Stimulated activated naive B cell treated with anti-CD40 and anti-IgM and Interleukin-4, amounts not matched to agents 10 μg/mL and 1 μg/mL and 100 μg/mL, for 72 hours (primary cell): ENCODE results near the gene MFAP2.

Experiments used
- ATAC-seq, 2 donors: fragments of 150-1000 bp; cut with Tn5 transposase; replicated peaks; 2 replicates each; pipeline ENCODE4 v1.10.0; 2021; ENCODE audit warnings: moderate library complexity in 1 of 2
- DNase-seq: peaks from one replicate; pipeline ENCODE4 v3.0.0; 2021
- H3K27ac Mint-ChIP-seq: one replicate; pipeline ENCODE4 v1.8.0; 2022; ENCODE audit warnings: mild to moderate bottlenecking, mixed read lengths
- H3K27me3 Mint-ChIP-seq, 2 donors: one replicate each; pipeline ENCODE4 v1.8.0; 2022; ENCODE audit warnings: mixed read lengths in 2 of 2
- H3K36me3 Mint-ChIP-seq, 2 donors: one replicate each; pipeline ENCODE4 v1.8.0; 2022; ENCODE audit warnings: mixed read lengths in 2 of 2, mild to moderate bottlenecking in 1 of 2
- H3K4me1 Mint-ChIP-seq, 2 donors: one replicate each; pipeline ENCODE4 v1.8.0; 2022; ENCODE audit warnings: mixed read lengths in 2 of 2, mild to moderate bottlenecking in 1 of 2
- H3K4me3 Mint-ChIP-seq, 2 donors: one replicate each; pipeline ENCODE4 v1.8.0; 2022; ENCODE audit warnings: mild to moderate bottlenecking in 2 of 2, mixed read lengths in 2 of 2, moderate library complexity in 1 of 2
- H3K9me3 Mint-ChIP-seq, 2 donors: one replicate each; pipeline ENCODE4 v1.8.0; 2022; ENCODE audit warnings: mixed read lengths in 2 of 2, mild to moderate bottlenecking in 1 of 2

Gene MFAP2

DNA sequence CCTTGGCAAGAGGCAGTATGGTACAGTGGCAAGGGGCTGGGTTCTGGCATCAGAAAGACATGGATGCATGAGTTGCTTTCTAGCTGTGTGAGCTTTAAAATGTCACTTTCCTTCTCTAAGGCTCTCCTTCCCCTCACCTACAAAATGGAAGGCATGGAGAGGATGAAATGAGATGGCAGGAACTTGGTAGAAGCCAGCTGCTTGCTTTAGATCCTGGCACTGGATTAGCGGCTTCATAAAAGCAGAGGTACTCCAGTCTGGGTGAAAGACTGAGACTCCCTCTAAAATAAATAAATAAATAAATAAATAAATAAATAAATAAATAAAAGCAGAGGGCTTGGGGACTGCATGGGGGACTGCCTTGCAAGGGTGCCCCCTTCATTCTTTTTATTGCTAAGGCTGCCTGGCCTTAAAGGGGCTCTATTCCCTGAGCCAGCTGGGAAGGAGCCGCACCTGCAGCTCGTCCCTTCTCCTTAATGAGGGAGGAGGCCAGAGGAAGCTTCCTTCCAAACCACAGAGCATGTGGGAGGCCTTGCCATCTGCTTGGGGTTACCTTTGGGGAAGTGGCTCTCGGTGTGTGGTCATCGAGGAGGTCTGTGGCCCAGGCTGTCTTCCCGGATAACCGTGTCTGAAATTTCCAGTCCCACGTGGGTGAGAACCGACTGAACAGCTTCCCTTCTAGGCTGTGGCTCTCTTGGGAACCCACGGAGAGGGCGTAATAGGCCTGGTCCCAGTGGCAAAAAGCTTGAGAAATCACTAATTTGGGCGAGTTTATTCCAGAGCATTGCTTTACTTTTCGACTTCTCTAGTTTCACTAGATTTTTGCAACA is 33.3 kb upstream of the MFAP2 start:
- Mint-ChIP-seq H3K36me3 (peaks cover 2 to 14% of the 10 kb centered on the region in 2 donors), H3K9me3 (no peaks in the 10 kb centered on the region), H3K27ac (no peak overlapping the region), H3K4me3 (no peak overlapping the region), H3K27me3 (peaks cover 0 to 4% of the 10 kb centered on the region in 2 donors), H3K4me1 (peaks cover 26 to 31% of the 10 kb centered on the region in 2 donors)
- no peak for DNase-seq
- peak in 1 of 2 donors; percentile 23 for ATAC-seq

DNA sequence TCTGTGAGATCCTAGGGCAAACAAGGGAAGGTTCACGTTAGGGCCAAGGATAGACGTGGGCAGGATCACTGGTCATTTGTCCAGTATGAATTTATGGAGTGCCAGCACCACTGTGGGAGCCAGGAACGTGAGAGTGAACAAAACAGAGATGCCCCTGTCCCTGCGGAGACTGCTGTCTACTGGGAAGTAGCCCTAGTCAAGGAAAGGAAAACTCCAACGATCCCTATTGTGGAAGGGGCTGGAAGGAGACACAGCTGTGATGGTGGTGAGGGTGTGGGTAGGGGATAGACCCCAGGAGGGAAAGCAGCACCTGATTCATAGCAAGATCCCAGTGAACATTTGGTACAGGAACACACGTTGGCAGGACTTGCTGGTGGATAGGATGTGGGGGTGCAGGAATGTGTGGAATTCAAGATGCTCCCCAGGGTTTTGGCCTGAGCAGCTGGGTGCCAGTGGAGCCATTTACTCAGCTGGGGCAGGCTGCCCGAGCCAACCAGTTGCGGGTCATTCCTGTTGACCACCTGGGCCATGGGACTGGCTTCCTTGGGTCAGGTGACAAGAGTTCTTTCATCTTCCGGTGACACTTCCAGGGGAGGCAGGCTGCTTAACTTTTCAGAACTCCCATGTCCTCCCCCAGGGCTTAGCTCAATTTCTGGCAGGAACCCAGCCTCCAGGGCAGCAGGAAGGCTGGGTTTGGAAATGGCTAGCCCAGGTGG is 32.5 kb upstream of the MFAP2 start:
- Mint-ChIP-seq H3K4me1 (peaks cover 26 to 30% of the 10 kb centered on the region in 2 donors), H3K36me3 (peaks cover 2 to 9% of the 10 kb centered on the region in 2 donors), H3K27ac (no peak overlapping the region), H3K4me3 (peak overlapping the region in 1 of 2 donors; percentile 6), H3K27me3 (peaks cover 0 to 4% of the 10 kb centered on the region in 2 donors), H3K9me3 (no peaks in the 10 kb centered on the region)
- DNase-seq (no peak), ATAC-seq (no peak)

DNA sequence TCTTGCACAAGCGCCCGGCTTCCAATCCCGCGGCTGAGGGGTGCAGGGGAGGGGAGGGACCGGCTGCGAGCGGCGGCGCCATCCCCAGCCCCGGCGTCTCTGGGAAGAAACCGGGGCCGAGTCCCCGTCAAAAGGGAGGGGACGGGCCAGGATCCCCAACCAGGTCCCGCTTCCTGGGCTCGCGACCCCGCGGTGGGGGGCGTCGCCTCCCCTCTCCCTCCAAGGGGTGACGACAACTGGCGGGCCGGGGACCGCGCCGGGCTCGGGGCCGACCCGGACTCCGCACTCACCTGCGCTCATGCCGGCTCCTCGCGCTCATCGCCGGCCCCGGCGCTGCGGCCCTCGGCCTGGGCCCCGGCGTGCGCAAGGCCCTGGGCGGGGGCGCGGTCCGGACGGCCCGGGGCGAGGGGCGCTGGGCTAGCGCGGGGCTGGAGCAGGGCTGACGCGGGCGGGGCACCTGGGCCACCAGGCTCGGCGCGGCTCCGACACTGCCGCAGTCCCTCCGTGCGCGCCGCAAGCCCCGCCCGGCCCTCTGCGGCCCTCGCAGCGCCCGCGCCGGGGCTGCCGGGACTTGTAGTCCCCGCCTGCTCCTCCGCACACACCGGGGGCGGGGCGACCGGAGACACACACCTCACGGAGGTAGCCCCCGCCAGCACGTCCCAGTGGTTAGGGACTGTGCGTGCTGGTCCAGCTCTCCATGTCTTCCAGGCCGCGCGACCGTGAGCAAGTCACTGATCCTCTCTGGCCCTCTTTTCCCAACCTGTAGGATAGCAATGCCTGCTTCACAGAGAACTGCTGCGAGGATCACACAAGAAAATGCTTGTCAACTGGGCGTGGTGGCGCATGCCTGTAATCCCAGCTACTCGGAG is 31.3 kb upstream of the MFAP2 start, which contains the start of gene ATP13A2:
Gene ATP13A2, minus strand, starts transcription at position 490 of the 869 bp plus-strand sequence. Its CDS starts 190 bp downstream, at position 300.
- Mint-ChIP-seq H3K9me3 (no peaks in the 10 kb centered on the region), H3K27me3 (peaks cover 0 to 4% of the 10 kb centered on the region in 2 donors), H3K4me3 (peak within 1 kb of the TSS; percentile 82 to 83), H3K4me1 (peaks cover 26 to 30% of the 10 kb centered on the region in 2 donors), H3K36me3 (peaks cover 0 to 4% of the 10 kb centered on the region in 2 donors), H3K27ac (peak within 1 kb of the TSS; percentile 25)
- ATAC-seq (peak; percentile 95 to 98), DNase-seq (peak; percentile 79)

DNA sequence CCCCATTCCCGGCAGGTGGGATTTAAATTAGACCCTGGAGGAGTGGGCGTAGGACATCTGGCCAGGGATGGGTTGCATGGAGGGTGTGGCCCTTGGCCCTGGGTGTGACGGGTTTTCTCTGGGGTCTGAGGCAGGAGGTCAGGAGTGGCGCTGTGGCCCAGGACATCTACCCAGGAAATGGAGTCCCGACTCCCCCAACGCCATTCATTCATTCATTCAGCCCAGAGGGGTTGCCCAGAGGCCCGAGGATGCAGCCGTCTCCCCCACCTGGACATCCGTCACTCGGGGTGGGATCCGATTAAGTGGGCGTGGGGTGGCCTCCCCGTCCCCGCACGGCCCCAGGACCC is 30.6 kb upstream of the MFAP2 start:
- H3K9me3 Mint-ChIP-seq = no peaks in the 10 kb centered on the region
- DNase-seq (no peak), ATAC-seq (no peak)
- H3K27ac Mint-ChIP-seq = peak overlapping the region; percentile 9
- peaks cover 0 to 4% of the 10 kb centered on the region in 2 donors for H3K27me3 Mint-ChIP-seq
- H3K36me3 Mint-ChIP-seq = no peaks in the 10 kb centered on the region
- peaks cover 26 to 30% of the 10 kb centered on the region in 2 donors for H3K4me1 Mint-ChIP-seq
- H3K4me3 Mint-ChIP-seq = peak overlapping the region; percentile 82

DNA sequence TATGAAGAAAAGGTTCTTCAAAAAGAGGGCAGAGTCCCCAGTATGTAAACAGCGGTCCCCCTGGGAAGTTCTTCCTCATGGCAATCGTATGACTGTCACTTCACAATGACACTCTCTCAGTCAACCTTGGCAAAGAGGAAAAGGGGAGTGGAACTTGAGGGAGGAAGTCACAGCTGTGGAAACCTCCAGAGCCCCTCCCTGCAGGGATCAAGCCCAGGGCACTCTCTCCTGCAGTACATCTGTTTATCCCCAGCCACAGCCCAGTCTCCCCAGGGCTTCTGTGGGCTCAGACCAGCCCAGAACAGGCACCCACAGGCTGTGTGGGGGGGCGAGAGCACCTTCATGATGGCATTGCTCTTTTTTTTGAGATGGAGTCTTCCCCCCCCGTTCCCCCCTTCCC is 29.3 kb upstream of the MFAP2 start:
- Mint-ChIP-seq H3K4me1 (peaks cover 26 to 30% of the 10 kb centered on the region in 2 donors), H3K4me3 (peak overlapping the region in 1 of 2 donors; percentile 82), H3K27ac (peak overlapping the region; percentile 37), H3K27me3 (peaks cover 0 to 4% of the 10 kb centered on the region in 2 donors), H3K36me3 (no peaks in the 10 kb centered on the region), H3K9me3 (no peaks in the 10 kb centered on the region)
- ATAC-seq (peak in 1 of 2 donors; percentile 30), DNase-seq (no peak)

DNA sequence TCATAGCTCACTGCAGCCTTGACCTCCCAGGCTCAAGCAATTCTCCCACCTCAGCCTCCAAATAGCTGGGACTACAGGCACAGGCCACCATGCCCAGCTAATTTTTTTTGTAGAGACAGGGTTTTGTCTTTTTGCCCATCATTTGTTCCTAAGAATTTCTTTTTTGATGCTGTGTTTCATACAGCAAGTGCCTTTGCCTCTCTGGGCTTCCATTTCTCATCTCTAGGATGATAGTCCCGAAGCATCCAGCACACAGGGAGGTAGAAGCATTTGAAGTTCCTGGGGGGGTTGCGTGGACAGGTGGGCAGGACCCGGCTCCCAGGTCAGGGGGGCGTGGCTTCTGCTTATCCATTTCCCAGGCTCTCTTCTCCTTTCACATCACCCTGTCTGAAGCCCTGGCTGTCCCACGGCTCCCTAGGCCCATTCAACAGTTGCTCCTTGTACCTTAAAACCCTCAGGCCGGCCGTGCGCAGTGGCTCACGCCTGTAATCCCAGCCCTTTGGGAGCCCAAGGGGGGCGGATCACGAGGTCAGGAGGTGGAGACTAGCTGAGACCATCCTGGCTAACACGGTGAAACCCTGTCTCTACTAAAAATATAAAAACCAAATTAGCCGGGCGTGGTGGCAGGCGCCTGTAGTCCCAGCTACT is 27.9 kb upstream of the MFAP2 start:
- Mint-ChIP-seq H3K27ac (no peak overlapping the region), H3K27me3 (peaks cover 0 to 4% of the 10 kb centered on the region in 2 donors), H3K4me1 (peaks cover 23% of the 10 kb centered on the region in 2 donors), H3K4me3 (no peak overlapping the region), H3K36me3 (peaks cover 5 to 11% of the 10 kb centered on the region in 2 donors), H3K9me3 (no peaks in the 10 kb centered on the region)
- DNase-seq = no peak
- ATAC-seq = no peak

DNA sequence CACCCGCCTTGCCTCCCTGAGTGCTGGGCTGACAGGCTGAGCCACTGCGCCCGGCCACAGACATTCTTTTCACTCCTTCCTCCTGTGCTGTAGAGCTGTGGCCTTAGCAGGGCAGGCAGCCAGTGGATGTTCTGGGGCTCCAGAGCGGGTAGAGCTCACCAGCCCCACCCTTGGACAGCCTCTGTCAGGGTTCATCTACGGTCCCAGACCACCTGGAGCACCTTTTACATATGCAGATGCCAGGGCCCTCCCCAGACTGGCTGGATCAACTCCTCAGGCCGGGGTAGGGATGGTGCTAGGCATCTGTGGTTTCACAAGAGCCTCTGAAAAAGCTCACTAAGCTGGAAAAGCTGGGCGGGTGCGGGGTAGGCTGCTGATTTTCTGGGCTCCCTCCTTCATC is 26.7 kb upstream of the MFAP2 start:
- H3K4me1 Mint-ChIP-seq = peaks cover 19 to 20% of the 10 kb centered on the region in 2 donors
- no peak overlapping the region for H3K4me3 Mint-ChIP-seq
- H3K27me3 Mint-ChIP-seq = no peaks in the 10 kb centered on the region
- H3K9me3 Mint-ChIP-seq = no peaks in the 10 kb centered on the region
- H3K36me3 Mint-ChIP-seq = peaks cover 9 to 18% of the 10 kb centered on the region in 2 donors
- H3K27ac Mint-ChIP-seq = no peak overlapping the region
- ATAC-seq (no peak), DNase-seq (no peak)

DNA sequence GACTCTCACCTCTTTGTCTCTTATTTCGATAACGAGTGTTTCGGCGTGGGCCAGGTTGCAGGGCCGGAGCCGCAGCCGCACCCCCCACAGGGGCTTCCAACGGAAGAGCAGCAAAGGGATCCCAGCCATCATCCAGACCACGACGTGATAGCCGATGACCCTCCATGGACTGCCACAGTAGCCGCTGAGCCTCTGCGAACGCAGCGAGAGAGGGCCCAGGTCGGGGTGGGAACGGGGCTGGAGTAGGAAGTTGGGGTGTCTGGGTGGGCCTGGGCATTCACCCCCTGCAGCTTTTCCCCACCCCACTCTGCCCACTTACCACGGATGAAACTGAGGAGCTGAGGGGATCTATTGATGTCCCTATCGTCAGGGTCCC is 24.9 kb upstream of the MFAP2 start:
- ATAC-seq (no peak), DNase-seq (no peak)
- Mint-ChIP-seq H3K27ac (no peak overlapping the region), H3K4me3 (no peak overlapping the region), H3K9me3 (no peaks in the 10 kb centered on the region), H3K27me3 (no peaks in the 10 kb centered on the region), H3K36me3 (peaks cover 17 to 28% of the 10 kb centered on the region in 2 donors), H3K4me1 (peaks cover 9 to 11% of the 10 kb centered on the region in 2 donors)

DNA sequence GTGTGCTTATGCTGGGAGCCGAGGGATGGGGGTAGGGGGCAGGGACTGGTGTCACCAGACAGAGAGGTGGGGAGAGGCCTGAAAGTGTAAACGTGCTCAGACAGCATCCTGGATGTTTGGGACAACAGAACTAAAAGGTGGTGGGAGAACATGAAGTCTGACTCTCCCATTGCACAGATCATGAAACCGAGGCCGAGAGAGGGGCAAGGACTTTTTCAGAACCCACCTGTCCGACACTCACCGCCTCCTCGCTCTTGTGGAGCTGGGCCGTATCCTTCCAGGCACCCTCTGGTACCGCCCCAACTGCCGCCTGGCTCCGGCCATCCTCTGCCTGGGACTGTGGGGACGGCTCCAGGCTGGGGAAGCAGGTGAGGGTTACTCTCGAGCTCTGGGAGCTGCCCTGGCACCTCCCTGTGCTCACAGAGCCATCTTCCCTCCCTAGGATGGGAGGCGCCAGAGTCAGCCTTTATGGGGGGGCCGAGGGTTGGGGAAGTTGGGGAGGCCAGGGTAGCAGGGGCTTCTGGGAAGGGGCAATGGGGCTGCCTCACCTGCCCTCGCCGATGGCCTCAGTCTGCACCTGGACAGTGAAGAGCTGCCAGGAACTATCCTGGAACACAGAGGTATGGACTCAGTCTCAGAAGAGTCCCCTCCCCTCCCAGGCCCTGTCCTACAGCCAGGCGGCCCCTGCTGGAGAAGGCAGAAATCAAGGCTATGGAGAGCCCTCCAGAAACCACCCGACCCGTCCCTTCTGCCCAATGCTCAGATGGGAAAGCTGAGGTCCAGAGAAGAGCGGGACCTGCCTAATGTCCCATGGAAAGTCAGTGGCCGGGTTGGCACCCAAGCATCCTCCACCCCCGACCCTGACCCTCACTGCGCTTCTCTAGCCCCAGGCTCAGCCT is 24.3 kb upstream of the MFAP2 start:
- peaks cover 3 to 4% of the 10 kb centered on the region in 2 donors for H3K4me1 Mint-ChIP-seq
- ATAC-seq (no peak), DNase-seq (no peak)
- H3K36me3 Mint-ChIP-seq = peaks cover 17 to 30% of the 10 kb centered on the region in 2 donors
- H3K27me3 Mint-ChIP-seq = no peaks in the 10 kb centered on the region
- H3K9me3 Mint-ChIP-seq = no peaks in the 10 kb centered on the region
- no peak overlapping the region for H3K27ac Mint-ChIP-seq
- H3K4me3 Mint-ChIP-seq = no peak overlapping the region

DNA sequence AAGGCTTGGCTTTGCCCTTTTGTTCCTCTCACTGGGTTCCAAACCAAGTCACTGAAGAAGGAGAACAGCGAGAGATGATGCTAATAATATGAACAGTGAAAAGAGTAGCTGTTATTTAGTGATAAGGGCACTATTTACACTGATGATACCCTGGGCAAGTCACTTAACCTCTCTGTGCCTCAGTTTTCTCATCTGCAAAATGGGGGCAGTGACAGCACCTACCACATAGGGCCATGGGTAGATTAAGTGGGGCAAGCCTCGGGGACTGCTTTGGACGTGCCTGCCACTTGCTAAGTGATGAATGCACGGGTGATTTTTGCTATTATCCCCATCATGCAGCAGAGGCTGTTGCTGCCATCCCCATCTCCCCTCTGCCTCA is 22.1 kb upstream of the MFAP2 start:
- no peaks in the 10 kb centered on the region for H3K4me1 Mint-ChIP-seq
- ATAC-seq (no peak), DNase-seq (no peak)
- H3K9me3 Mint-ChIP-seq = no peaks in the 10 kb centered on the region
- no peaks in the 10 kb centered on the region for H3K27me3 Mint-ChIP-seq
- no peak overlapping the region for H3K4me3 Mint-ChIP-seq
- peaks cover 30 to 46% of the 10 kb centered on the region in 2 donors for H3K36me3 Mint-ChIP-seq
- no peak overlapping the region for H3K27ac Mint-ChIP-seq

DNA sequence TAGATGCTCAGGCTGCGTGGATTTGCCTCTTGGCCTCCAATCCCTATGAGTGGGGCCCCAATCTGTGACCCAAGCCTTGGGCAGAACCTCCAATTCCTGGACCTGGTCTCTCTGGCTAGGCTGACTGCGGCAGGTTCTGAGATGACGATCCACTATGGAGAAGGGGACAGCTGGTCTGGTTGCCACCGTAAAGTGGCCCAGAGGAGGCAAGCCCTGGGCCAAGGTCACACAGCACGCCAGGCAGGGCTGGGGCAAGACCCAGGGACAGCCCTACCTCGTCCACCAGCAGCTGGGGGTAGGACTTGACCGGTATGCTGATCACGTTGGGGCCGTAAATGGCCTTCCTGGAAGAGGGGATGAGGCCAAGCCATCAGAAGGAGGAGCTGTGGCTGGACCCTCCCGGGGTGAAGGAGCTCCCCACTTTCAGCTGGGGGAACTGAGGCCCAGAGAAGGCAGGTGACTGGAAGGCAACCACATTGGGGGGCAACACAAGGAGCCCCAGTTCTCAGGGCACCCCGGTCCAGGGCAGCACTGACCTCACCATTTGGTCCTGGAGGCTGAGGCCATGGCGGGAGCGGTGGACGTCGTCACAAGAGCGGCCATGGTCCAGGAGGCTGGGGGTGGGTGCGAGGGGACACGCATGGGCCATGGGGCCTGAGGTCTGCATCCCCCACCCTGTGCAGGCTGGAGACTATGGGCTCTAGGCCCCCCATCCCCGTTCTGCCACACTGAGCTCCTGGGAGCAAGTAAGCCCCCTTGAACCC is 21.5 kb upstream of the MFAP2 start:
- no peak overlapping the region for H3K4me3 Mint-ChIP-seq
- ATAC-seq (no peak), DNase-seq (no peak)
- peaks cover 30 to 46% of the 10 kb centered on the region in 2 donors for H3K36me3 Mint-ChIP-seq
- H3K4me1 Mint-ChIP-seq = no peaks in the 10 kb centered on the region
- no peak overlapping the region for H3K27ac Mint-ChIP-seq
- no peaks in the 10 kb centered on the region for H3K9me3 Mint-ChIP-seq
- no peaks in the 10 kb centered on the region for H3K27me3 Mint-ChIP-seq

DNA sequence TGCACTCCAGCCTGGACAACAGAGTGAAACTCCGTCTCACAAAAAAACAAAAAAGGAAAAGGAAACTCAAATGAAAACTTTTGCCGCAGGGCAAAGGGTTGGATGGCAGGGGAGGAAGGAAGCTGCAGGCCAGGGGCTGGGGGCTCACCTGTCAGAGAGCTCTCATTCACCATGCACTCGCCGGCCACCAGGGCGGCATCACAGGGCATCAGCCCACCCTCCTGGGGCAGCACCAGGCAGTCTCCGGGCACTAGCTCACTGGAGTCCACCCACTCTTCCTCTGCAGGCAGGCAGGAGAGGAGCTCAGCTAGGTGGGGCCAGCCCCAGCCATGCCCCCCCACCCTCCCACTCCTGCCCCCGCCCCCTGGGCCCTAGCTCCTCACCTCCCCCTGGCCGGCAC is 19.4 kb upstream of the MFAP2 start:
- ATAC-seq = no peak
- H3K4me1 Mint-ChIP-seq = no peaks in the 10 kb centered on the region
- no peak overlapping the region for H3K27ac Mint-ChIP-seq
- H3K27me3 Mint-ChIP-seq = no peaks in the 10 kb centered on the region
- H3K36me3 Mint-ChIP-seq = peaks cover 40 to 59% of the 10 kb centered on the region in 2 donors
- DNase-seq = no peak
- no peak overlapping the region for H3K4me3 Mint-ChIP-seq
- H3K9me3 Mint-ChIP-seq = no peaks in the 10 kb centered on the region
